Measurements from ENCODE around the gene UBR4. TPM values are rescaled to one million over a fixed set of nuclear protein-coding genes. Genes with fewer than 3 reads are reported as not detected.

UBR4 gene
- polyA plus RNA-seq, 3 donors: 109 to 149 (median 124) TPM

DNA sequence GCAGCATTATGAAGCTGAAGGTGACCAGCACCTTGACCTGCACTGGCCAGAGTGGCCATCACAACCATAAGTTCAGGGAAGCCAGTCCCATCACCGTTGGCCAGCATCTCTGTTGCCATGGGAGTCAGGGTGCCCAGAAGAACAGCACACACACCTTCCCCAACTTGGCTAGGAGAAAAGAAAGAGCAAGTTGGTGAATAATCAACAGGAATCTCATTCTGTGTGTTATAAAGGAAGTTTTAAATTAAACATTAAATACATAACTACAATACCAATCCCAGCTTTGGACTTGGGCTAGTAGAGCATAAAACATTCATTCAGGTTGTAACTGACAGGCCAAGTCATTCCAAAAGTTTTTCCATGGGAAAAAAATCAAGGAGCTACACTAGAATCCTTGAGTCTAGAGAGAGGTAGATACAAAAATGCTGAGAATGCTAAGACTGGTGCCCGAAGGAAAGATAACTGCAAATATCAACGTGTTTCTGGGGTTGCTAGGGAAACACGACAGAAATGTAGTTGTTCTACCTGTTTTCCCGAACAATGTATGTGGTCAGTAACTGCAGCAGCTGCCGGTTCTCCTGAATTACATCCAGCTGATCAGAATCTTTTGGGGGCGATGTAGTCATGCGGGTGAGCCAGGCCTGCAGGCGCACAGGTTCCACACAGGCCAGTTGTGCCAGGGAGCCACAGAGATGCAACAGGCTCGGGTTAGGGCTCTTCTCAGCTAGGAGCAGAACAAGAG lies 45.6 kb downstream of the UBR4 start:
- DNase-seq (ENCODE audit: extremely low read depth in 1 of 11, low read depth in 9 of 11, low spot score in 4 of 11): peak in 7 of 11 donors; percentile 14 to 49 (median 29)

GRCh38 chr1:19163261-19163660 lies 46.8 kb downstream of the UBR4 start:
- DNase-seq (ENCODE audit: extremely low read depth in 1 of 11, low read depth in 9 of 11, low spot score in 4 of 11): no peak

- DNase-seq (ENCODE audit: extremely low read depth in 1 of 11, low read depth in 9 of 11, low spot score in 4 of 11): no peak
Observed at GRCh38 chr1:19160831-19161230, 49.2 kb downstream of the UBR4 start.

- DNase-seq (ENCODE audit: extremely low read depth in 1 of 11, low read depth in 9 of 11, low spot score in 4 of 11): no peak
Observed at GRCh38 chr1:19157653-19158052, 52.4 kb downstream of the UBR4 start.

DNA sequence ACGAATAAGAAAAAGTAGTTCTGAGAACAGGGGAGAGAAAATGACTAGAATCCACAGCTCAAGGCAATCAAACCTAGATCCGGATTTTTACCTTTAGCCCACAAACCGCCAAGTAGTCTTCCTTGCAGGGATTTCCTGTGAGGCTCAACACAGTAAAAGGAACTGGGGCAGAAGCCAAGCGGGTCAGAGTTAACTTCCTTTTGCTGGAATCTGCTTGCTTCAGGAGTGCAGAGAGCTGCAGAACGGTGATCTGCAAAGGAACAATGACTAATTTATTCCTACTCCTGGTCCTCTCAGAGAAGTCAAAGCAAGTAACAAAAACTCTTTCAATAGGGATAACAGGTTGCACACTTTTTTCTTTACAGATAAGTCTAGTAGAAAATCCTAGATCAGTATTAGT lies 53.4 kb downstream of the UBR4 start:
- DNase-seq (ENCODE audit: extremely low read depth in 1 of 11, low read depth in 9 of 11, low spot score in 4 of 11): peak in 4 of 11 donors; percentile 5 to 28 (median 24)

- no peak for DNase-seq (ENCODE audit: extremely low read depth in 1 of 11, low read depth in 9 of 11, low spot score in 4 of 11)
Observed at GRCh38 chr1:19154876-19155275, 55.2 kb downstream of the UBR4 start.

DNA sequence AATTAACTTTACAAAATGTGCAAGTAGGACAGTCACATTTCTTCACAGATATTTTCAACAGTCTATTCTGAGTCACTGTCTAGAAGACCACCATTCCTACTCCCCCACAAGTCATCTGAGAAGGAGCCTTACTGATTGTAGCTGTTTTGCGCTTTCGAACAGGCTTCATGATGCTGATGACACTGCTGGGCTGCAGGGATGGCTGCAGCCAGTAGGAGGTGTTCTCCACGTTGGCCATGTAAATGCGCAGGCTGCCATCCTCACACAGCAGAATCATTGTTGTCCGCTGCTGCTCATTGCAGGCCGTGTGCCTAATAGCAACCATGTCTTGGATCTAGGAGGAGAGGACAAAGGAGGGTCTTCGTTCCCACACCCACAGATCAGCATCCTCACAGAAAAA lies 56.9 kb downstream of the UBR4 start:
- no peak for DNase-seq (ENCODE audit: extremely low read depth in 1 of 11, low read depth in 9 of 11, low spot score in 4 of 11)

DNA sequence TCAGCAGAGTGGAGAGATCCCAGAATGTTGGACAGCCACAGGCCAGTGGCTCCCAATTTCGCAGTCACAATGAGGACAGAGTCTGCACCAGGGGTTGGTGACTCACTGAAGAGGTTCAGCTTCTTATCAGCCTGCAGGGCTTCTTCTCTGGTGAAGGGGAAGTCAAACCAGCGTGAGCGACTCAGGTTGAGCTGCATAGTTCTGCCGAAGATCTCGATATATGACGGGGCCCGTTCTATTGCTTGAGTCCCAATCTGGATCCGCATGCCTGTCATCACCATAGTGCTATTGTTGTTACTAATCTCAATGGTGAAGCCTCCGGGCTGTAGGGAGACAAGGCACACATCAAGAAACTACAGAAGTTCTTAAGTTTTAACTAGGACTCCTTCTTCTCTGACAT lies 58.5 kb downstream of the UBR4 start:
- DNase-seq (ENCODE audit: extremely low read depth in 1 of 11, low read depth in 9 of 11, low spot score in 4 of 11): no peak

DNA sequence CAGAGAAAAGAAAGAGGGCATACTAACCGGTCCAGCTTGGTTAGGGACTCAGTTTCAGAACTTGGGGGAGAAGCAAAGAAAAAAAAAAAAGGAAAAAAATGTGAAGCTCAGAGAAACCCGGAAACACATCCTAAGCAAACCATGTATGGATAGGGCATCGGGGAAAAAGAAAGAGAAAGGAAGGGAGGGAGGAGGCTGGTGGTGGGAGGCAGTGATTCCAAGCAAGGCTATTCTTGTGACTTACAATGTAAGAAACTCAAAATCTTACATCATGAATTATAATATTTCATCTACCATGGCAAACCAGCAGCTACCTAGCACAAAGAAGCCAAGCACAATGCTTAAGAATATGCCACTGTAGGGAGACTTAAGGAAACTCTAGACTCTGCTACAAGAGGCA lies 60.3 kb downstream of the UBR4 start:
- no peak for DNase-seq (ENCODE audit: extremely low read depth in 1 of 11, low read depth in 9 of 11, low spot score in 4 of 11)

DNA sequence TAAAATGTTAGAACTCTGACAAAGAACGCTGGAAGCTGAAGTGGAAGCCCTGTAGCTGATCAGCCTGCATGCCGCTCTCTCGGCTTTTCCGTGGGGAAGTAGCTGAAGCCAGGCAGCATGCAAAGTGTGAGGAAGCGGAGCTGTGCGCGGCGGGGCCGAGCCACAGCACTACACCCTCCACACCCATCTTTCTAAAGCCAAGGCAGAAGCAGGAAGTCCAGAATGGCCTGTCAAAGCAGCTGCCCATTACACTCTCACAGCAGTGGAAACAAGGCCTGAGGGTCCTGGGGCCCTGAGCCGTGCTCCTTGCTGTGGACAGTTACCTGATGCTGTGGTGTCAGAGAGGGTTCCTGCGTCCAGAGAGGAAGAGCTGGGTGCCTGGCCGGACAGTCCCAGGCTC lies 69.6 kb downstream of the UBR4 start:
- DNase-seq (ENCODE audit: extremely low read depth in 1 of 11, low read depth in 9 of 11, low spot score in 4 of 11): no peak

DNA sequence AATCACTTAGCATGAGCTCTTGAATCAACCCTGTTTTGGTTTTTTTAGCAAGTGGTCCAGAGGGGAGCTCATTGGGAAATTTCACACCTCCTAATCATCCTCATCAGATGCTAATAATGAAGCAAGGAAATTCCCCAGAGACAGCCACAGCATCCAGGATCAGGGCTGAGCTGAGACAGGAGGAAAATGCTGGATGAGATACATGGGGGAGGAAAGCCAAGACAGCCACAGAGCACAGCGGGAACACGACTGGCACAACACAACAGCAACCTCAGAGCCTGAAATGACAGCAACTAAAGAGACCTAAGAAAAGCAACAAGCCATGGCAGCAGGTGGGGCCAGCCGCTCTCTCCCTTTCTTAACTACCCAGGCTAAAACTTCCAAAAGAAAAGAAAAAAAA lies 70.4 kb downstream of the UBR4 start:
- DNase-seq (ENCODE audit: extremely low read depth in 1 of 11, low read depth in 9 of 11, low spot score in 4 of 11): no peak

DNA sequence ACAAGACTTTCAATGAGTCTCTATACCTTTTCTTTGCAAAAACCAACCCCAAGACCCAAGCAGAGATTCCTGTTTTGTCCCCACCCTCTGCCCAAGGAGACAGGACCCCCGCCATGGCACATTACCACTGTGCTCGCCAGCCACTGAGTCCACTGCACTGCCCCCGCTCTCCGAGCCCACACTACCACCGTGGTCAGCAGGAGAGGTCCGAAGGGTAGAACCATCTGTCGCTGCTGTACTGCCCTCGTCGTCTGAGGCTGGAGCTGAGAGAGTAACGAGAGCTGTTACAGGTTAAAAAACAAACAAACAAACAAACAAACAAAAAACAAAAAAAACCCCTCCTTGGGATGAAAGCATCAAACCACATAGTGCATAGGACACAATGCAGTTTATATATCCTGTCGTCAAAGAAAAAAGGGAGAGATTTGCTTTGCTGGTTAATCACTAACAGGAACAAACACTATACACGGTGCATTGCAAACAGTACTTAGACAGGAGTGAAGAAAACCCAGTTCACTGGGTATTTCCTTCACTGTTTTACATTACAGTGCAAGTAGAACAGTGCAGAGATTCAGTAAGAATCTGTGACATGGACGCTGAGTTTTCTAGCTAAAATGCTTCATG lies 71.0 kb downstream of the UBR4 start:
- no peak for DNase-seq (ENCODE audit: extremely low read depth in 1 of 11, low read depth in 9 of 11, low spot score in 4 of 11)

GRCh38 chr1:19138331-19138730 lies 71.7 kb downstream of the UBR4 start:
- DNase-seq (ENCODE audit: extremely low read depth in 1 of 11, low read depth in 9 of 11, low spot score in 4 of 11): no peak

GRCh38 chr1:19137158-19137557 lies 72.9 kb downstream of the UBR4 start:
- no peak for DNase-seq (ENCODE audit: extremely low read depth in 1 of 11, low read depth in 9 of 11, low spot score in 4 of 11)

DNA sequence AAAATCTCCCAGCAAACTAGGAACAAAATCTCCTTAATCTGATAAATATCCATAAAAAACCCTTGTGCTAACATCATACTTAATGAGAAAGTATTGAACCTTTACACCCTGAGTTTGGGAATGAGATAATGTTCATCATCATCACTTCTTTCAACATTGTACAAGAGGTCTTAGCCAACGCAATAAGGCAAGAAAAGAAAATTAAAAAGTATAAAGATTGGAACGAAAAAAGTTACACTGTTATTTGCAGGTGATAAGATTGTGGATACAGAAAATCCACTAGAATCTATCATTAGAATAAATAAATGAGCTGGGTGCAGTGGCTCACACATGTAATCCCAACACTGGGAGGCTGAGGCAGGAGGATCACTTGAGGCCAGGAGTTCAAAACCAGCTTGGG lies 76.7 kb downstream of the UBR4 start:
- no peak for DNase-seq (ENCODE audit: extremely low read depth in 1 of 11, low read depth in 9 of 11, low spot score in 4 of 11)

DNA sequence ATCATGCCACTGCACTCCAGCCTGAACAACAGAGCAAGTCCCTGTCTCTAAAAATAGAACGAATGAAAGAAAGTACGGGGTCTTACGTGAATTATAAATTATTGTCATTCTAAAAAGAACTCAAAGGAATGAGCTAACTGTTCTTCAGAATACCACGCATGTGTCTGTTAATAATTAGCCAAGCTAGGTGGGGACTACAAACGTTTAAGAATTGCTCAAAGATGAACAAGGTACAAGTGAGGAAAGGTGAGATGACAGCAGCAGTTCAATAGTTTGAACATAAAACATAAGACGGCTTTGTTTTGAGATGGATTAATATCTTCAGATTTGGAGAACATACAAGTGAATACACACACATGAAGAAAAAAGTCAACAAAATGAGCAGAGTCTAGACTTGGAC lies 79.6 kb downstream of the UBR4 start:
- DNase-seq (ENCODE audit: extremely low read depth in 1 of 11, low read depth in 9 of 11, low spot score in 4 of 11): no peak

DNA sequence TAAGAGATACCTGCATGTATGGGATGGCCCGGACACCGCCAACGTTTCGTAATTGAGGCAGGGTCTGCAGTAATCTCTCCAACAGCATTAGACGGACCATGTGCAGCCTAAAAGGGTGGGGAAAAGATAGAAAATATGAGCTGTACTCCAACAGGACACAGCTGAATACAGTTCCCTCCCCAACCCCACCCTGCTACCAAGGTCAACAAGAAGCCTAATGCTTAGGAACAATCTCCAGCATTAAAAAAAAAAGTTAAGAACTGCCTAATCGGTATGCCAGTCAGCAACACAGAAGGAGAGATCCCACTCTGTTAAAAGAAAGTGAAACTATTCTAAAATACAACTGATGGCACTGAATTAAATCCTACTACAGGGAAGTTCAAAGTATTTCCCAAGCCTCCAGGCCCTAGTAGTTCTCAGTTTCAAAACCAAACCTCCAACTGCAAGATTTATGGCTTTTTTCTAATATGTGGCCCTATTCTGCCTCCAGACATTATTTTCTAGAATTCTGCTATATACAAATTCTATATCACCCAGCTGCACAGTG lies 81.0 kb downstream of the UBR4 start:
- DNase-seq (ENCODE audit: extremely low read depth in 1 of 11, low read depth in 9 of 11, low spot score in 4 of 11): no peak

- no peak for DNase-seq (ENCODE audit: extremely low read depth in 1 of 11, low read depth in 9 of 11, low spot score in 4 of 11)
Observed at GRCh38 chr1:19124273-19124672, 85.8 kb downstream of the UBR4 start.

DNA sequence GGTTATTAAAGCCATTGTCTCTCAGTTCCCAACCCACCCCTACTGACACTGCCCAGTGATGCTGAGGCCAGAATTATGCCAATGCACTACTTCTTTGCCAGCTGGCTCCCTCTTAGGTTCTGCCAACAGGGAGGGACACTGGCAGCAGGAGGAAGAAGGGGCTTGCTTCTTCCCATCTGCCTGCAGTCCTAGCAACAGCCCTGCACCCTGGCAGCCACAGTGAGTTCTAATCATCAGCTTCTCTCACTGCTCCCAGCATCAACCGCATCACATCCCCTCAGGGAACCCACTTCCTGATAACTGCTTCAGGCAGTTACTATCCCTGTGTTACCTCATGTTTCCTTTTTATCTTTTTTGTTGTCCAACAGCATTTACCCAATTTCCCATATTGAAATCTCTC lies 86.2 kb downstream of the UBR4 start:
- DNase-seq (ENCODE audit: extremely low read depth in 1 of 11, low read depth in 9 of 11, low spot score in 4 of 11): no peak

GRCh38 chr1:19122668-19123067 lies 87.4 kb downstream of the UBR4 start:
- DNase-seq (ENCODE audit: extremely low read depth in 1 of 11, low read depth in 9 of 11, low spot score in 4 of 11): no peak

GRCh38 chr1:19121192-19121591 lies 88.9 kb downstream of the UBR4 start:
- DNase-seq (ENCODE audit: extremely low read depth in 1 of 11, low read depth in 9 of 11, low spot score in 4 of 11): no peak
